Dendritic cell treated with granulocyte-macrophage colony-stimulating factor and Interleukin-4, amounts not matched to agents 40 ng/mL and 50 ng/mL, for 4 days (primary cell): Measurements from ENCODE around the gene TEAD2.
"Not testable (repeated sequence)": the region's sequence is repeated elsewhere in the genome, so short reads cannot be mapped to it uniquely, and the experiment has no call there.

Source experiments
- H3K27ac Mint-ChIP-seq: one replicate; pipeline ENCODE4 v1.8.0; 2022; ENCODE audit warnings: mild to moderate bottlenecking, mixed read lengths
- H3K27me3 Mint-ChIP-seq: one replicate; pipeline ENCODE4 v1.8.0; 2022; ENCODE audit warnings: mild to moderate bottlenecking, mixed read lengths
- H3K36me3 Mint-ChIP-seq: one replicate; pipeline ENCODE4 v1.8.0; 2022; ENCODE audit warnings: low read depth, mixed read lengths
- H3K4me1 Mint-ChIP-seq: one replicate; pipeline ENCODE4 v1.8.0; 2022; ENCODE audit warnings: low read depth, mixed read lengths
- H3K4me3 Mint-ChIP-seq: one replicate; pipeline ENCODE4 v1.8.0; 2022; ENCODE audit warnings: mild to moderate bottlenecking, moderate library complexity, mixed read lengths
- H3K9me3 Mint-ChIP-seq: one replicate; pipeline ENCODE4 v1.8.0; 2022; ENCODE audit warnings: mixed read lengths
- intact Hi-C: fragments of 100-400 bp; cut with micrococcal nuclease; formaldehyde crosslinking; loops from one replicate; pipeline ENCODE4 v1.15.0; 2022

Gene TEAD2

DNA sequence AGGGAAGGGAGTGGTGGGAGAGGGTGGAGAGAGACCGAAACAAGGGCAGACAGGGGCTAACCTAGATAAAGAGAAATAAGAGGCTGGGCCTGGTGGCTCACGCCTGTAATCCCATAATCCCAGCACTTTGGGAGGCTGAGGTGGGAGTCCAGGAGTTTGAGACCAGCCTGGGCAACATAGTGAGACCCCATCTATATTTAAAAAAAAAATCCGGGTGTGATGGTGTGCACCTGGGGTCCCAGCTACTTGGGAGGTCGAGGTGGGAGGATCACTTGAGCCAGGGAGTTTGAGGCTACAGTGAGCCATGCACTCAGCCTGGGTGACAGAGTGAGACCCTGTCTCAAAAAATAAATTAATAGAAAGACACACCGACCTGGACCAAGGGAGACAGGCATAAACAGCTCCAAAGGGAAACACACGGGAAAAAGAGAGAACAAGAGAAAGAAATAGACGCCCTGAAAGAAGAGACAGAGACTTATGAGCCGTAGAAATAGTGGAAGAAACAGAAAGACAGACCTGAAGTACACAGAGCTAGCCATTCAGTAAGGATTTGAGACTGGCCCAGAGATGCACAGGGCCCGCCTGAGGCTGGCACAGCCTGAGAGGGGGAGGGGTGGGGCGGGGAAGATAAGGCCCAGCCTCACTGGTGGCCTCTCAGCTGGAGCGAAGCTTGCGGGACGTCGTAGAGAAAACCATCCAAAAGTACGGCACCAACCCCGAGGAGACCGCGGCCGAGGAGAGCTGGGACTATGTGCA lies 24.8 kb downstream of the TEAD2 start:
- H3K9me3 Mint-ChIP-seq: no peaks in the 10 kb centered on the region
- H3K4me3 Mint-ChIP-seq: no peak overlapping the region
- H3K27ac Mint-ChIP-seq: peak overlapping the region; percentile 11
- H3K36me3 Mint-ChIP-seq: peaks cover 48% of the 10 kb centered on the region
- intact Hi-C loops: no loop called here
- peaks cover 74% of the 10 kb centered on the region for H3K4me1 Mint-ChIP-seq
- no peaks in the 10 kb centered on the region for H3K27me3 Mint-ChIP-seq

DNA sequence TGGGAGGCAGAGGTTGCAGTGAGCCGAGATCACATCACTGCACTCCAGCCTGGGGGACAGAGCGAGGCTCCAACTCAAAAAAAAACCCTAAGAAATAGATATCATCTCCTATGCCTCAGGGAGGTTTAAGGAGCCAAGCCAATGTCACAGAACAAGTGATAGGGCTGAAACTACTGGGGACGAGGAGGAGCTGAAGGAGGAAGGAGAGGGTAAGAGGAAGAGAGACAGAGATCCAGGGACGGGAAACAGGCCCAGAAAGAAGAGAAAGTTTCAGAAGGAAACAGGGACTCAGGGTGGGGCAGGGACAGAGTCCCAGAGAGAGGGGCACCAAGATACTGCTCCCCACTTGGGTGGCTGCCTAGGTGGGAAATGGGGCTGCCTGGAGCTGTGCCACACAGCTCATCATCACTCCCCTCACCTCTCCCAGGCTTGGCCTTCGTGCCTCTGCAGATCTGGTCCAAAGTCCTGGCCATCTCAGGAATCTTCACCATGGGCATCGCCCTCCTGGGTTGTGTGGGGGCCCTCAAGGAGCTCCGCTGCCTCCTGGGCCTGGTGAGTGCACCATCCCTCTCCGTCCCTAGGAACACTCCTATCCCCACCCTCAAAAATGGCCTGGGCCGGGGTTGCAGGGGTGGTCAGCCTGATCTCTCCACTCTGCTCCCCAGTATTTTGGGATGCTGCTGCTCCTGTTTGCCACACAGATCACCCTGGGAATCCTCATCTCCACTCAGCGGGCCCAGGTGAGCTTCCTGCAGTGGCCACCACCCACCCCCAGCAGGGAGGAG lies 25.5 kb downstream of the TEAD2 start:
- intact Hi-C loops: no loop called here
- Mint-ChIP-seq H3K9me3 (no peaks in the 10 kb centered on the region), H3K36me3 (peaks cover 48% of the 10 kb centered on the region), H3K27me3 (no peaks in the 10 kb centered on the region), H3K27ac (peak overlapping the region; percentile 95), H3K4me1 (peaks cover 81% of the 10 kb centered on the region), H3K4me3 (peak overlapping the region; percentile 54)

DNA sequence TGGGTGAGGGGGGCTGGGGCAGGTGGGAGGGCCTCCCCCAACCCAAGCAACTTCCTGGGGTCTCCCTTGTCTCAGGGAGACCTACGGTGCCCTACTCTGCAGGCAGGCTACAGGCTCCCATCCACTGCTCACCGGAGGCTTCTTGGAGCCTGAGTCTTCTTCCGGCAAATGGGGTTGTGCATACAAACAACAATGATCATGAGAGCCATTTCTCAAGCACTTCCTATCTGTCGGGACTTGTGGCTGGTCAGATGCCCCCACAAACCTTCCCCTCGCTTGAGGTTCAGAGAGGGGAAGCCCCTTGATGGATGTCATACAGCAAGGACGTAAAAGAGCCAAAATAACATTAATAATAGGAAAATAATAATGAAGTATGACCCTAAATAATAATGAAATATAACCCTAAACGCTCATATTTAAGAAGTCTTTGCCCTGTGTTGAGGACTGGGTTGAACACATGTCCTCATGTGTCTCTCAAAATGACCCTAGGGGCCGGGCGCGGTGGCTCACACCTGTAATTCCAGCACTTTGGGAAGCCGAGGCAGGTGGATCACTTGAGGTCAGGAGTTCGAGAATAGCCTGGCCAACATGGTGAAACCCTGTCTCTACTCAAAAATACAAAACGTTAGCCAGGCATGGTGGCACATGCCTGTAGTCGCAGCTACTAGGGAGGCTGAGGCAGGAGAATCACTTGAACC lies 26.3 kb downstream of the TEAD2 start:
- H3K27ac Mint-ChIP-seq: peak overlapping the region; percentile 95
- peaks cover 81% of the 10 kb centered on the region for H3K4me1 Mint-ChIP-seq
- intact Hi-C loops: no loop called here
- H3K36me3 Mint-ChIP-seq: peaks cover 48% of the 10 kb centered on the region
- H3K9me3 Mint-ChIP-seq: no peaks in the 10 kb centered on the region
- H3K27me3 Mint-ChIP-seq: no peaks in the 10 kb centered on the region
- peak overlapping the region; percentile 93 for H3K4me3 Mint-ChIP-seq

DNA sequence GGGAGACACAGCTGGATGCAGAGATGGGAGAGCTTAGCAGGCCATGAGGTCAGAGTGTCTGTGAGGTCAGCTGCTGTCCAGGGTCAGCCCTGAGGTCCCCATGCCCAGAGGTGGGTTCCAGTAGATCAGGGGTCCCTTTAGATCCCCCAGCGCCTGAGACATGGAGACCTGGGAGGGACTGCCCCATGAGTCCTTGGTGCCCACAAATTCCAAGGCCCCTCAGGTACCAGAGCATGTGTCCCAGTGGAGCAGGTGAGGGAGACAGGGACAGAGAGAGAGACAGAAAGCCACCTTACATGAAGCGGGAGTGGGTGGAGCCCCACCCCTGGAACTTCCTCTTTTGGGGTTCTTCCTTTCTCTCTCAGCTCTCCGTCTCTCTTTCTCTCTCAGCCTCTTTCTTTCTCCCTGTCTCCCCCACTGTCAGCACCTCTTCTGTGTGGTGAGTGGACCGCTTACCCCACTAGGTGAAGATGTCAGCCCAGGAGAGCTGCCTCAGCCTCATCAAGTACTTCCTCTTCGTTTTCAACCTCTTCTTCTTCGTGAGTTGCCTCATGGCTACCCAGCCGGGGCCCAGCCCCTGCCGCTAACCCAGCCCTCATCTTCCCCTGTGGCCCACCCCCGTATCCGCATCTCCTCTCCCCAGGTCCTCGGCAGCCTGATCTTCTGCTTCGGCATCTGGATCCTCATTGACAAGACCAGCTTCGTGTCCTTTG lies 27.0 kb downstream of the TEAD2 start, which contains the start of gene CD37:
TSS of gene CD37 (plus strand) at position 336 of the 713 bp plus-strand sequence. CDS start at position 471, 135 bp downstream.
- H3K36me3 Mint-ChIP-seq: peaks cover 43% of the 10 kb centered on the region
- H3K4me1 Mint-ChIP-seq: peaks cover 80% of the 10 kb centered on the region
- peak within 1 kb of the TSS; percentile 93 for H3K4me3 Mint-ChIP-seq
- no peaks in the 10 kb centered on the region for H3K9me3 Mint-ChIP-seq
- intact Hi-C loops: no loop called here
- H3K27ac Mint-ChIP-seq: peak within 1 kb of the TSS; percentile 95
- no peaks in the 10 kb centered on the region for H3K27me3 Mint-ChIP-seq

DNA sequence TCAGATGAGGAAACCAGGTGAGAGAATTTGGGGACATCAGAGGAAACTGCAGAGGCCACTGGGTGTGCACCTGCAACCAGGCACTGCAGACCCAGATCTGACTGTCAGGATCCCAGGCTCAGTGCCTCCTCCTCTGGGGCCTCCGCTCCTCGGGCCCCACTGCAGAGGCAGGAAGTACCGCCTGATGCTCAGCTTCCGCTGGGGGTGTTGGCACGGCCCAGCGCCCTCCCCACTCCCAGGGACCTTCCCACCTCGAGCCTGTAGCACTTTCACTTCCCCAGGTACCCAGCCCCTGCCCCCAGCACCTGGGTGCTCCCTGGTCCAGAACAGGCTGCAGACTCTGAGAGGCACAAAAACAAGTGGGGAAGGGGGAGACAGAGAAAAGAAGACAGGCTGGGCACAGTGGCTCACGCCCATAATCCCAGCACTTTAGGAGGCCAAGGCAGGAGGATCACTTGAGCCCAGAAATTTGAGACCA lies 28.4 kb downstream of the TEAD2 start:
- peak overlapping the region; percentile 1 for H3K4me3 Mint-ChIP-seq
- H3K27me3 Mint-ChIP-seq: no peaks in the 10 kb centered on the region
- H3K9me3 Mint-ChIP-seq: no peaks in the 10 kb centered on the region
- intact Hi-C loops: no loop called here
- H3K27ac Mint-ChIP-seq: peak overlapping the region; percentile 50
- H3K4me1 Mint-ChIP-seq: peaks cover 77% of the 10 kb centered on the region
- peaks cover 29% of the 10 kb centered on the region for H3K36me3 Mint-ChIP-seq

DNA sequence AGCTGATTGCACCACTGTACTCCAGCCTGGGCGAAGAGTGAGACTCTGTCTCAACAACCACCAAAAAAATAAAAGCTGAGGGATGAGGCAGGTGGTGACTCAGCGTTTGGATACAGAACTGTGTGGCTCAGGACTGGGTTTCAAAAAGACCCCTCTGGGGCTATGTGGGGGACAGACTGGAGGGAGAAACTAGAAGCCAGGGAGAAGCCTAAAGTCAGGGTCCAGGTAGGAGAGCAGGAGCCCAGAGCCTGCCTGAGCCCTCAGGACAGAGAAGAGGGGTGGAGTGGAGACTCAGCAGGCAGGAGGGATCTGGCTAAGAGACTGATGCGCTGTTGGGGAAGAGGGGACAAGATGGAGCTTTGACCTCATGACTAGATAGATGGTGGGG lies 28.8 kb downstream of the TEAD2 start:
- peak overlapping the region; percentile 50 for H3K27ac Mint-ChIP-seq
- H3K4me1 Mint-ChIP-seq: peaks cover 73% of the 10 kb centered on the region
- H3K27me3 Mint-ChIP-seq: no peaks in the 10 kb centered on the region
- intact Hi-C loops: no loop called here
- H3K36me3 Mint-ChIP-seq: peaks cover 24% of the 10 kb centered on the region
- peak overlapping the region; percentile 1 for H3K4me3 Mint-ChIP-seq
- H3K9me3 Mint-ChIP-seq: no peaks in the 10 kb centered on the region

DNA sequence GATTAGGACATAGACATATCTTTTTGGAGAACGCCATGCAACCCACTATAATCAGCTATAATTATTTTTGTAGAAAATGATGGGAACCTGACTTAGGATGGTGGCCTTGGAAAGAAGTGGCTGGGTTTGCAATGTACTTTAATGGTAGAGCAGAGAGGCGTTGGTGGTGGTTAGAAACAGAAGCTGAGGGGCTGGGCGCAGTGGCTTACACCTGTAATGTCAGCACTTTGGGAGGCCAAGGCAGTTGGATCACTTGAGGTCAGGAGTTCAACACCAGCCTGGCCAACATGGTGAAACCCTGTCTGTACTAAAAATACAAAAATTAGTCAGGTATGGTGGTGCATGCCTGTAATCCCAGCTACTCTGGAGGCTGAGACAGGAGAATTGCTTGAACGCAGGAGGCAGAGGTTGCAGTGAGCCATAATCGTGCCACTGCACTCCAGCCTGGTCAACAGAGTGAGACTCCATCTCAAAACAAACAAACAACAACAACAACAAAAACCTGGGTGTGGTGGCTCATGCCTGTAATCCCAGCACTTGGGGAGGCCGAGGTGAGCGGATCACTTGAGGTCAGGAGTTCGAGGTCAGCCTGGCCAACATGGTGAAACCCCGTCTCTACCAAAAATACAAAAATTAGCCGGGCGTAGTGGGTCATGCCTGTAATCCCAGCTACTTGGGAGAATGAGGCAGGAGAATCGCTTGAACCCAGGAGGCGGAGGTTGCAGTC lies 29.4 kb downstream of the TEAD2 start:
- peaks cover 71% of the 10 kb centered on the region for H3K4me1 Mint-ChIP-seq
- intact Hi-C loops, H3K9me3 Mint-ChIP-seq, H3K27me3 Mint-ChIP-seq, H3K4me3 Mint-ChIP-seq: not testable (repeated sequence)
- peak overlapping the region; percentile 50 for H3K27ac Mint-ChIP-seq
- H3K36me3 Mint-ChIP-seq: peaks cover 19% of the 10 kb centered on the region

DNA sequence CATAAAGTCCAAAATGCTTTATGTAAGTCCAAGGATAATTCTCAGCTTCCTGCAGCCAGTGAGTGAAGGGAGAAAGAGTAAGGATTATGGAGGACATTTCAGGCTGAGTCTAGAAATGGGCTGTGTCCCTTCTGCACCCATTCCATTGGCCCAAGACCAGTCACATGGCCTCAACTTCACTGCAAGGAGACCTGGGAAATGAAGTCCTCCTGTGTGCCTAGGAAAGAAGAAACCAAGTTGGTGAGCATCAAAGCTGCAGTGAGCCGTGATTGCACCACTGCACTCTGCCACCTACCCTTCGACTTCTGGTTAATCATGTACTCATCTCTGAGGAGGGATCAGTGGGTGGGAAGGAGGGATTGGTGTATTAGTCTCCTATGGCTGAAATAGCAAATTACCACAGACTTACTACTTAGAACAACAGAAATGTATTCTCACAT lies 30.6 kb downstream of the TEAD2 start:
- no peaks in the 10 kb centered on the region for H3K27me3 Mint-ChIP-seq
- no peak overlapping the region for H3K4me3 Mint-ChIP-seq
- H3K9me3 Mint-ChIP-seq: no peaks in the 10 kb centered on the region
- H3K36me3 Mint-ChIP-seq: peaks cover 7% of the 10 kb centered on the region
- H3K4me1 Mint-ChIP-seq: peaks cover 65% of the 10 kb centered on the region
- H3K27ac Mint-ChIP-seq: no peak overlapping the region
- intact Hi-C loops: no loop called here

DNA sequence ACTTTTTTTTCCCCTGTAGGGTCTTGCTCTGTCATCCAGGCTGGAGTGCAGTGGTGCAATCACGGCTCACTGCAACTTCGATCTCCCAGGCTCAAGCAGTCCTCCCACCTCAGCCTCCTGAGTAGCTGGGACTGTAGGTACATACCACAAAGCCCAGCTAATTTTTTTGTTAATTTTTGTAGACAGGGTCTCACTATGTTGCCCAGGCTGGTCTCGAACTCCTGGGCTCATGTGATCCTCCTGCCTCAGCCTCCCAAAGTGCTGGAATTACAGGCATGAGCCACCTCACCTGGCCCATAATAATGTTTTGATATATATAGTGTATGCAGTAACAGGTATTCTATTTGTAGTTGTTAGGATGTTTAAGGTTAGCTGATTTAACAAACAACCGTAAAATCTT lies 31.0 kb downstream of the TEAD2 start:
- H3K4me3 Mint-ChIP-seq, H3K9me3 Mint-ChIP-seq, intact Hi-C loops, H3K36me3 Mint-ChIP-seq, H3K27ac Mint-ChIP-seq, H3K27me3 Mint-ChIP-seq: not testable (repeated sequence)
- H3K4me1 Mint-ChIP-seq: peaks cover 64% of the 10 kb centered on the region

DNA sequence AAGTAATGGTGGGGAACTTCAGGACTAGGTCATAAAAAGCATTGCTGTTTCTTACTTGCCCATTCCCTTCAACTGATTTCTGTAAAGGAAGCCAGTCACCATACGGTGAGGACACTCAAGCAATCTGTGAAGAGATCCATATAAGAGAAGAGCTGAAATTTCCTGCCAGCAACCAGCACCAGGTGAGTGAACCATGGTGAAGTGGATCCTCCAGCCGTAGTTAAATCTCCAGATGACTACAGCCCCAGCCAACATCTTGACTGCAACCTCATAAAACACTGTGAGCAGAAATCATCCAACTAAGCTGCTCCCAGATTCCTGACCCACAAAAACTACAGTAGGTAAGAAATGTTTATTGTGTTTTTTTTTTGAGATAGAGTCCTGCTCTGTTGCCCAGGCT lies 33.5 kb downstream of the TEAD2 start:
- H3K27ac Mint-ChIP-seq: no peak overlapping the region
- intact Hi-C loops: no loop called here
- H3K27me3 Mint-ChIP-seq: no peaks in the 10 kb centered on the region
- peaks cover 47% of the 10 kb centered on the region for H3K4me1 Mint-ChIP-seq
- no peak overlapping the region for H3K4me3 Mint-ChIP-seq
- no peaks in the 10 kb centered on the region for H3K36me3 Mint-ChIP-seq
- peaks cover under 1% of the 10 kb centered on the region for H3K9me3 Mint-ChIP-seq

DNA sequence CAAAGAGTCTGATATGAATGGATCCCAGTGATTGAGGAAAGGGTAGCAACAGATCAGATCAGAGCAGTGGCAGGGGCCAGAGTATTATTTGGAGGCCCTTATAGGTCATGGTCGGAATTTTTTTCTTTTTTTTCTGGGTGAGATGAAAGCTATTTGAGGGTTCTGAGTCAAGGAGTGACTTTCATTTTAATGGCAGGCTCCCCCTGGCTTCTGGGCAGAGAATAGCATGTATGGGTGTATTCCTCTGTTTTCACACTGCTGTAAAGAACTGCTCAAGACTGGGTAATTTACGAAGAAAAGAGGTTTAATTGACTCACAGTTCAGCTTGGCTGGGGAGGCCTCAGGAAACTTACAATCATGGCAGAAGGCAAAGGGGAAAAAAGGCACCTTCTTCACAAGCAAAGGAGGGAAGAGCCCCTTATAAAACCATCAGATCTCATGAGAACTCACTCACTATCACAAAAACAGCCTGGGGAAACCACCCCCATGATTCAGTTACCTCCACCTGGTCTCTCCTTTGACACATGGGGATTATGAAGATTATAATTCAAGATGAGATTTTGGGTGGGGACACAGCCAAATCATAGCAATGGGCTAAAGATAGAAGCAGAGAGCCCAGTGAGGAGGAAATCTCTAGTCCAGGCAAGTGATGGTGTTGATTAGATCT lies 34.2 kb downstream of the TEAD2 start:
- intact Hi-C loops: no loop called here
- Mint-ChIP-seq H3K9me3 (peaks cover 8% of the 10 kb centered on the region), H3K4me3 (no peak overlapping the region), H3K36me3 (no peaks in the 10 kb centered on the region), H3K27me3 (no peaks in the 10 kb centered on the region), H3K27ac (no peak overlapping the region), H3K4me1 (peaks cover 40% of the 10 kb centered on the region)

DNA sequence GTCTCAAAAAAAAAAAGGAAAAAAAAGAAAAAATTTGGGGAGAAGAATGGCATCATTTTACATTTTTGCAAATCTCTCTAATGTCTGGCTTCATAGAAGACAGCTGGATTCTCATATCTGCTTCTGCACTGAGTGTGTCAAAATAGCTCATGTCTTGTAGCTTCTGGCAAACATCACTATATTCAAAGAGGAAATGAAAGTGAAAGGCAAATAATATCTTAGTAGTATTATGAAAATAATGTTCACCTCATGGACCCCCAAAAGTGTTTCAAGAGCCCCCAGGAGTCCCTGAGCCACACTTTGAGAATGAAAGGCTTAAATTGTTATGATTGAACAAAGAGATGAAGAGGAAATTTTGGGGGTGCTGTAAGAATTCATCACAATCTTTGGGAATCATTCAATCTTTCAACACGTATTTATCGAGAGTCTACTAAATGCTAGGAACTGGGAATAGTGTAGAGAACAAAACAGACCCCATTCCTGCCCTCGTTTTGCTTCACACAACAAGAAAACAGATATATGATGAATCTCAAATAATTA lies 36.0 kb downstream of the TEAD2 start:
- Mint-ChIP-seq H3K4me3 (no peak overlapping the region), H3K27ac (no peak overlapping the region), H3K36me3 (no peaks in the 10 kb centered on the region), H3K27me3 (no peaks in the 10 kb centered on the region), H3K4me1 (peaks cover 28% of the 10 kb centered on the region), H3K9me3 (peaks cover 8% of the 10 kb centered on the region)
- intact Hi-C loops: no loop called here
